Stomach (tissue), 9 donors: ENCODE results near the gene FOXC2. TPM values are rescaled to one million over a fixed set of nuclear protein-coding genes. Genes with fewer than 3 reads are reported as not detected.

Source experiments
- DNase-seq, 2 donors: peaks; one replicate each; pipeline versions ENCODE4 v3.0.0 to v3.0.0-alpha.2; 2013 to 2019
- H3K27ac ChIP-seq, 5 donors: fragments of 200-600 bp in 4 of 5; sonication (generic) in 4 of 5; one replicate each; pipeline ENCODE4 v1.5.1; 2013 to 2019; ENCODE audit warnings: mild to moderate bottlenecking in 1 of 5, moderate library complexity in 1 of 5
- H3K27me3 ChIP-seq, 3 donors: fragments of 200-600 bp; sonication (generic); one replicate each; pipeline ENCODE4 v1.5.1; 2017 to 2019; ENCODE audit warnings: mixed run types in 1 of 3
- H3K36me3 ChIP-seq, 4 donors: fragments of 200-600 bp; sonication (generic); 1 replicate in 3 of 4; 2 replicates in 1 of 4; pipeline ENCODE4 v1.5.1; 2016 to 2019
- H3K4me1 ChIP-seq, 4 donors: fragments of 200-600 bp; sonication (generic); one replicate each; pipeline ENCODE4 v1.5.1; 2016 to 2019
- H3K4me3 ChIP-seq, 4 donors: fragments of 200-600 bp; sonication (generic) in 3 of 4; one replicate each; pipeline ENCODE4 v1.5.1; 2016 to 2019; ENCODE audit warnings: mild to moderate bottlenecking in 1 of 4
- H3K9me3 ChIP-seq, 4 donors: fragments of 200-600 bp; sonication (generic); one replicate each; pipeline ENCODE4 v1.5.1; 2016 to 2019
- EP300 ChIP-seq: sonication (generic); formaldehyde crosslinking; IDR thresholded peaks from one replicate; pipeline ENCODE4 v1.6.1; 2017; ENCODE audit warnings: antibody characterized with exemption
- POLR2A ChIP-seq, 4 donors: fragments of 450-650 bp; IDR thresholded peaks; one replicate each; pipeline ENCODE4 v1.6.1; 2016; ENCODE audit warnings: antibody characterized with exemption in 4 of 4, control low read depth in 2 of 4, mild to moderate bottlenecking in 1 of 4, moderate library complexity in 1 of 4
- POLR2AphosphoS5 ChIP-seq, 3 donors: sonication (generic); formaldehyde crosslinking; IDR thresholded peaks; one replicate each; pipeline ENCODE4 v1.6.1; 2016; ENCODE audit warnings: antibody characterized with exemption in 3 of 3
- WGBS, 5 donors: extraction: QIAGEN DNeasy Blood & Tissue Kit in 3 of 5; methylation state at CpG; one replicate each; pipeline versions ENCODE4 v1.1.5 to v1.1.7; 2013 to 2018; 5-methylcytosine and 5-hydroxymethylcytosine counted together
- intact Hi-C: fragments of 100-400 bp; cut with DNase I; formaldehyde crosslinking; loops from one replicate; pipeline ENCODE4 v1.15.1; 2023; ENCODE audit warnings: low total_unique reads
- polyA plus RNA-seq, 3 donors: library from polyadenylated mRNA; stranded (reverse); fragments of 200-250 nt; gene quantifications; one replicate each; pipeline ENCODE4 v1.2.3, GENCODE V29; 2013
- total RNA-seq, 5 donors: library from RNA; depleted of rRNA; stranded (reverse); fragments of >200 nt; gene quantifications; one replicate each; pipeline versions ENCODE4 v1.1.0 to v1.2.3, GENCODE V29; 2014 to 2016
- TF ChIP-seq, protein P1 (sequence below), 7 experiments: fragments of 450-650 bp in 4 of 7; fragments of 200-600 bp in 3 of 7; sonication (generic) in 3 of 7; IDR thresholded peaks; one replicate each; pipeline ENCODE4 v1.5.1; 2016 to 2019; ENCODE audit warnings: antibody characterized with exemption in 7 of 7, control low read depth in 2 of 7, mild to moderate bottlenecking in 1 of 7
- donor health status: healthy with polysubstance abuse.
- donor health status: Bipolar disorder and iron deficiency.
- donor health status: healthy.

The FOXC2 gene
- total and polyA plus RNA-seq, 8 donors, result 0.08 to 0.18 (median 0.12) TPM; not detected in 5

DNA sequence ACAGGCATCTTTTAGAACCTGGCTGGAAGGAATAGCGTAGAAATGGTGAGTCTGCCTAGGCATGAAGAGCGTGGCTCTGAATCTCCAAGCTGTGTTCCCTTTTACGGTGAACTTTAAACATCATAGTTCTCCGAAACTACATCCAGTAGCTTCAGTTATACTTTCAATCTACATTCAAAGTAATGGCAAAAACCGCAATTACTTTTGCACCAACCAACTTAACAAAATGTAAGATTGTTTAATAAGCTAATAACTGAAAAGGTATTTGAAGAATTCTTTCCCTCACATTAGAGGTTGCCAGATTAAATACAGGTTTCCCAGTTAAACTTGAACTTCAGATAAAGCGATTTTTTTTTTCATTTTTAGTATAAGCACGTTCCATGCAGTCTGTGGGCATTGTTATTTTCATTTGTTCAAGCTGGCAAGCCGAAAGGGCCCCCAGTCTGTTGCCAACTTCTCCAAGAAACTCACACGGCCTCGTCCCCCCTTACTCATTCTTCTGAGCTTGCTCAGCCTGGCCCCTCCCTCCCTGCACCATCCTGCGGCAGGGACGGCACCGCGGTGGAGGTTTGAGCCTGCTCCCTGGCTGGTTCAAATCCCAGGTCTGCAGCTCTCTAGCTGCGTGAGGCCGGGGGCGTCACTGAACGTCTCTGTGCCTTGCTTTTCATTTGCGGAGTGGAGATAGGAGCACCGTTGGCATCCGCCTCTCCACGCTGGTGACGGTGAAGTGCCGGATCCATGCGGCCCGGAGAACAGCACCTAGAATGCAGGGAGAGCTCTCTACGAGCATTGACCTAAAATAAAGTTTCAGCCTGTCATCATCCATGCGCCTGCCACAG, 8.1 kb upstream of the FOXC2 start:
- TF ChIP-seq POLR2A (IDR thresholded peaks at IDR 0.05), result no peak
- H3K27me3 ChIP-seq, result peaks cover 0 to 56% (median 9%) of the 10 kb centered on the region in 3 donors
- no peak overlapping the region for H3K4me3 ChIP-seq
- no peaks in the 10 kb centered on the region for H3K9me3 ChIP-seq
- peak overlapping the region in 1 of 5 donors; percentile 21 for H3K27ac ChIP-seq
- intact Hi-C loops, result no loop called here
- no peaks in the 10 kb centered on the region for H3K36me3 ChIP-seq
- no peak for DNase-seq
- peaks cover 15 to 31% (median 25%) of the 10 kb centered on the region in 4 donors for H3K4me1 ChIP-seq
- WGBS, 5 donors, result 29 to 53% (median 47%) methylated on average over 28 of the region's 28 CpGs

DNA sequence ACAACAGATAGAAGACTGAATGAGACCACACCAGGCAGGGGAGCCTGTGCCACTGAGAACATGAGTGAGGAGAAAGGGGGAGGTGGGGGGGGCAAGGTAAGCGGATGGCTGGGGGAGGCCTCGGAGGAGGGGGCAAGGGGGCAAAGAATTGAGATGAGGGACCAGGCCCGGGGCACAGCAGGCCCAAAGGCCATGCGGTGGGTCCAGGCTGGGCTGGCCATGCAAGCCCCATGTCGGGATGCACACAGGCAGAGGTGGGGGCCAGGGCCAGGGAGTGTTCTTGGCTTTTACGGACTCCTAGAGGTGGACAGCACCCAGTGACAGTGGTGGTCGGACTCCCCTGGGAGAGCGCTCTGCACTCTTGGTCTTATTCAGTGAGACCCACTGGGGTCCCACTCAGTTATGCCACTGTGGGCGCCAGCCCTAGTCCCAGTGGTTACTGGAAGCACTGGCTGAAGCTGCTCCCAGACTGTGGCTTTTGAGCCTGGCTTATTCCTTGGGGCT, 6.8 kb upstream of the FOXC2 start:
- peaks cover 17 to 31% (median 25%) of the 10 kb centered on the region in 4 donors for H3K4me1 ChIP-seq
- no peaks in the 10 kb centered on the region for H3K9me3 ChIP-seq
- peaks cover 8 to 67% (median 19%) of the 10 kb centered on the region in 3 donors for H3K27me3 ChIP-seq
- TF ChIP-seq, protein P1, sequence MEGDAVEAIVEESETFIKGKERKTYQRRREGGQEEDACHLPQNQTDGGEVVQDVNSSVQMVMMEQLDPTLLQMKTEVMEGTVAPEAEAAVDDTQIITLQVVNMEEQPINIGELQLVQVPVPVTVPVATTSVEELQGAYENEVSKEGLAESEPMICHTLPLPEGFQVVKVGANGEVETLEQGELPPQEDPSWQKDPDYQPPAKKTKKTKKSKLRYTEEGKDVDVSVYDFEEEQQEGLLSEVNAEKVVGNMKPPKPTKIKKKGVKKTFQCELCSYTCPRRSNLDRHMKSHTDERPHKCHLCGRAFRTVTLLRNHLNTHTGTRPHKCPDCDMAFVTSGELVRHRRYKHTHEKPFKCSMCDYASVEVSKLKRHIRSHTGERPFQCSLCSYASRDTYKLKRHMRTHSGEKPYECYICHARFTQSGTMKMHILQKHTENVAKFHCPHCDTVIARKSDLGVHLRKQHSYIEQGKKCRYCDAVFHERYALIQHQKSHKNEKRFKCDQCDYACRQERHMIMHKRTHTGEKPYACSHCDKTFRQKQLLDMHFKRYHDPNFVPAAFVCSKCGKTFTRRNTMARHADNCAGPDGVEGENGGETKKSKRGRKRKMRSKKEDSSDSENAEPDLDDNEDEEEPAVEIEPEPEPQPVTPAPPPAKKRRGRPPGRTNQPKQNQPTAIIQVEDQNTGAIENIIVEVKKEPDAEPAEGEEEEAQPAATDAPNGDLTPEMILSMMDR (IDR thresholded peaks at IDR 0.05), result no peak
- no peak for TF ChIP-seq EP300
- no peak for TF ChIP-seq POLR2A (IDR thresholded peaks at IDR 0.05)
- intact Hi-C loops, result loop anchor here (5.0 kb wide), 1 partner anchor 722 kb away; no protein-coding TSS in a partner anchor
- no peak overlapping the region for H3K27ac ChIP-seq
- WGBS, 5 donors, result 75 to 88% (median 87%) methylated on average over 7 to 9 of the region's 9 CpGs
- H3K36me3 ChIP-seq, result no peaks in the 10 kb centered on the region
- no peak for DNase-seq
- no peak overlapping the region for H3K4me3 ChIP-seq

DNA sequence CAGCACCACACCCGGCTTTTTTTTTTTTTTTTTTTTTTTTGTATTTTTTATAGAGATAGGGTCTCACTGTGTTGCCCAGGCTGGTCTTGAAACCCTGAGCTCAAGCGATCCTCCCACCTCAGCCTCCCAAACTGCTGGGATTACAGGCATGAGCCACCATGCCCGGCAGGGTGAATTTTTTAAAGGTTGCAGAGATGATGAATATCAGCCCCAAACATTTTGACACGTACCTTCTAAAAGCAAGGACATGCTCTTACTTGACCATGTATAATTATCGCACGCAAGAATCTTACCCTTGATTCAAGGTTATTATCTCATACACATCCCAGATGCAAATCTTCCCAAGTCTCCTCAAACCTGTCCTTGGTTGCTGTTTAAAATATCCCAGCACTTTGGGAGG, 4.3 kb upstream of the FOXC2 start:
- 77 to 92% (median 82%) methylated on average over 6 of the region's 6 CpGs for WGBS, 5 donors
- peaks cover 25 to 86% (median 44%) of the 10 kb centered on the region in 3 donors for H3K27me3 ChIP-seq
- DNase-seq, result no peak
- no peaks in the 10 kb centered on the region for H3K36me3 ChIP-seq
- peaks cover 12 to 43% (median 31%) of the 10 kb centered on the region in 4 donors for H3K4me1 ChIP-seq
- H3K4me3 ChIP-seq, result no peak overlapping the region
- no peak overlapping the region for H3K27ac ChIP-seq
- TF ChIP-seq POLR2A (IDR thresholded peaks at IDR 0.05), result no peak
- TF ChIP-seq EP300, result no peak
- TF ChIP-seq, protein P1 (IDR thresholded peaks at IDR 0.05), result no peak
- no peak for TF ChIP-seq POLR2AphosphoS5 (IDR thresholded peaks at IDR 0.05)
- intact Hi-C loops, result loop anchor here (5.0 kb wide), 1 partner anchor 720 kb away; no protein-coding TSS in a partner anchor
- H3K9me3 ChIP-seq, result no peaks in the 10 kb centered on the region

DNA sequence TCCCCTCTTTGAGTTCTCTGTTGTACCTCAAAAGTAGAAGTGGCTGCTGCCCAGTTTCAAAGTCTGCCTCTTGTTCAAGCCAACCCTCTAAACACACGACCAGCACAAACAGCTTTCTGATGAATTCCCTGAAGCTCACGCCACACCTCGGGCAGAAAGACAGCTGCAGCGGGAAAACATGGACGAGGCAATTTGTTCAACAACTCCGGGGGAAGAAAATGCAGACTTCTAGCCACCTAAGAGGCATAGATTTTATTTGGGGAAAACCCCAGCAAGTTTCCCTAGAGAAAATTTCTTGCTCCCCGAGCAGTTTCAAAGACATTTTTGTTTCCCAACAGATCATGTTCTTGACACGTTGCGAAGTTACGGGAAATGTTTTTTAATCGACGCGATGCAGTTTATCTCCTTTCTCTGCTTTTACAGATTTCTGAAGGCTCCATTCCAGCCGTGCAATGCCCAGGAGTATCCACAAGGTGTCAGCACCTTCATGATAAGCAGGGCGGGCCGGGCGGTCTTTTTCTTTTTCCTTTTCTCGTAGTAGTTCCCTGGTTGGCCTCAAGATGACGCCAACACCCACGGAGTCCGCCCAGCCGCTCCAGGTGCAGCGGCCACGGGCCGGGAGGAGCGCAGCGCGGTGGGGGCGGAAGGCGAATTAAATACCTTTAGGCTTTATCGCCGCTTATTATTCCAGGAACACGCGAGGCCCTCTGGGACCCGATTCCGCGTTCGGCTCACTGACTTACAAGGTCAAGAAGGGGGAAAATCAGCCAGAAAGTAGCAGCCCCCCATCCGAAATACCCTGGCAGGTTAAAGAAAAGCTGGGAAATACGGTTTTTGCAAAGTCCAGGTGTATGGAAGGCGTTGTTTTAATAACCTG, 2.9 kb upstream of the FOXC2 start:
- 0 to 1% (median 1%) methylated on average over 40 to 41 of the region's 41 CpGs for WGBS, 5 donors
- TF ChIP-seq EP300 (no peak), POLR2A (IDR thresholded peaks at IDR 0.05) (no peak), POLR2AphosphoS5 (IDR thresholded peaks at IDR 0.05) (peak in 1 of 3 donors; percentile 53)
- TF ChIP-seq, protein P1 (IDR thresholded peaks at IDR 0.05), result peak in 6 of 7 experiments; percentile 85 to 100 (median 100)
- peak; percentile 94 for DNase-seq
- H3K27me3 ChIP-seq, result peaks cover 39 to 86% (median 58%) of the 10 kb centered on the region in 3 donors
- intact Hi-C loops, result loop anchor here (5.0 kb wide), 1 partner anchor 719 kb away; no protein-coding TSS in a partner anchor
- H3K27ac ChIP-seq, result no peak overlapping the region
- H3K36me3 ChIP-seq, result no peaks in the 10 kb centered on the region
- H3K9me3 ChIP-seq, result no peaks in the 10 kb centered on the region
- peaks cover 12 to 45% (median 32%) of the 10 kb centered on the region in 4 donors for H3K4me1 ChIP-seq
- H3K4me3 ChIP-seq, result peak overlapping the region in 1 of 4 donors; percentile 14
